AG04450 (cell line): ENCODE data around the gene PDE7B. TPM values are rescaled to one million over a fixed set of nuclear protein-coding genes. Genes with fewer than 3 reads are reported as not detected.

Experiments
- CTCF ChIA-PET: fragments of 300-600, 350-600 bp; formaldehyde crosslinking; extraction: SDS; loops from one replicate; lab custom pipeline; 2022; ENCODE audit warnings: antibody characterized with exemption, inconsistent platforms; lab: Charles Lee
- POLR2A ChIA-PET: fragments of 350-600 bp; formaldehyde crosslinking; extraction: SDS; loops from one replicate; lab custom pipeline; 2021; ENCODE audit warnings: antibody characterized with exemption, inconsistent platforms; lab: Yijun Ruan, JAX
- DNase-seq: peaks from one replicate; pipeline ENCODE4 v3.0.0-alpha.2; 2011; ENCODE audit warnings: low read depth, low spot score
- H3K27ac ChIP-seq: one replicate; pipeline ENCODE4 v1.5.1; 2012; ENCODE audit warnings: low read depth, low read length, control low read depth
- H3K27me3 ChIP-seq: one replicate; pipeline ENCODE4 v1.6.0; 2012; ENCODE audit warnings: low read length; ENCODE audit not compliant: control insufficient read depth, insufficient read depth
- H3K4me3 ChIP-seq: 2 replicates; pipeline ENCODE4 v1.5.1; 2011; ENCODE audit warnings: mild to moderate bottlenecking, low read depth, low read length, control low read depth
- H3K9me3 ChIP-seq: 2 replicates; pipeline ENCODE4 v1.5.1; 2012; ENCODE audit warnings: low read length; ENCODE audit not compliant: control insufficient read depth, insufficient read depth
- polyA plus RNA-seq: library from polyadenylated mRNA; depleted of rRNA; stranded (reverse); fragments of >200 nt; gene quantifications from 2 replicates; pipeline ENCODE4 v1.2.3, GENCODE V29; 2011
- TF ChIP-seq, protein P1 (sequence below): IDR thresholded peaks from 2 replicates; pipeline ENCODE4 v1.5.1; 2011; ENCODE audit warnings: low read depth, low read length, control low read depth, inconsistent platforms

The PDE7B gene
- polyA plus RNA-seq, 1 experiment = 17.4 TPM

DNA sequence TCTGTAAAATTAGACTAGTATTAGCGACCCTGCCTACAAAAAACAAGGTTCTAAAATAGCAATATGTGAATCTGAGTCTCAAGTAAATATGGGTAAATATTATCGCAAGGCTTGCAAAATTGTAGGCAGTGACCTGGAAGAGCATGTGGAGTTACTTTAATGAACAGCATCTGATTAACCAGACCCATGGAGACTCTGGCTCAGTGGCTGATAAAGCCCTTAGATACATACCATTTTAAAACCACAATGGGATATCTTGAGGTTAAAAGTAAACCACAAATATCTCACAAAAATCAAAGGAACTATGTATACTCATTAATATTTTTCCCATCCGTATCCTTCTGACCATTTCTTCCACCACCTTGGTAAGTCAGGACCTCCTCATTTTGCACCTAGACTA, 211.6 kb downstream of the PDE7B start:
- H3K4me3 ChIP-seq = no peak overlapping the region
- TF ChIP-seq, protein P1, sequence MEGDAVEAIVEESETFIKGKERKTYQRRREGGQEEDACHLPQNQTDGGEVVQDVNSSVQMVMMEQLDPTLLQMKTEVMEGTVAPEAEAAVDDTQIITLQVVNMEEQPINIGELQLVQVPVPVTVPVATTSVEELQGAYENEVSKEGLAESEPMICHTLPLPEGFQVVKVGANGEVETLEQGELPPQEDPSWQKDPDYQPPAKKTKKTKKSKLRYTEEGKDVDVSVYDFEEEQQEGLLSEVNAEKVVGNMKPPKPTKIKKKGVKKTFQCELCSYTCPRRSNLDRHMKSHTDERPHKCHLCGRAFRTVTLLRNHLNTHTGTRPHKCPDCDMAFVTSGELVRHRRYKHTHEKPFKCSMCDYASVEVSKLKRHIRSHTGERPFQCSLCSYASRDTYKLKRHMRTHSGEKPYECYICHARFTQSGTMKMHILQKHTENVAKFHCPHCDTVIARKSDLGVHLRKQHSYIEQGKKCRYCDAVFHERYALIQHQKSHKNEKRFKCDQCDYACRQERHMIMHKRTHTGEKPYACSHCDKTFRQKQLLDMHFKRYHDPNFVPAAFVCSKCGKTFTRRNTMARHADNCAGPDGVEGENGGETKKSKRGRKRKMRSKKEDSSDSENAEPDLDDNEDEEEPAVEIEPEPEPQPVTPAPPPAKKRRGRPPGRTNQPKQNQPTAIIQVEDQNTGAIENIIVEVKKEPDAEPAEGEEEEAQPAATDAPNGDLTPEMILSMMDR = no peak
- ChIA-PET CTCF (interaction anchor here (0.6 kb wide), 1 partner anchor 528 kb away, joined by 3 read pairs; no protein-coding TSS in a partner anchor), POLR2A (no interaction called here)
- no peak overlapping the region for H3K27ac ChIP-seq
- H3K27me3 ChIP-seq = no peaks in the 10 kb centered on the region
- no peak for DNase-seq
- no peaks in the 10 kb centered on the region for H3K9me3 ChIP-seq

DNA sequence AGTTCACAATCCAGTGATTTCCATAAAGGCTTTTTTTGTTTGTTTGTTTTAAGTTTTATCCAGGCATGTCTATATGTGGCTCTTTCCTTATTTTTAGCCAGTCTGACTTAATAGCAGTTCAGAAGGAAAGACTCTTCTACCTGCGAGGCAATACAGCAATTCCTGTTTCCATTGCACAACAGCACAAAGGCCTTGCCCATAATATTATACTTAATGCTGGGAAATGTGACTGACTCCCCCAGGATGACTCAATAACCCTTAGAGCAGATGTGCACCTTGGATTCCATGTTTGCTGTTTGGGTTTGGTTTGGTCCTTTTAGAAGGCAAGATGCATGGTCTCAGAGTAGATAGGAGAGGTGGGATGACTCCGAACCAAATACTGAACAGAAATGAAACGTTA, 214.5 kb downstream of the PDE7B start:
- ChIA-PET POLR2A (interaction anchor here (0.9 kb wide), 1 partner anchor 568 kb away, joined by 3 read pairs; no protein-coding TSS in a partner anchor), CTCF (no interaction called here)
- no peaks in the 10 kb centered on the region for H3K27me3 ChIP-seq
- H3K4me3 ChIP-seq = no peak overlapping the region
- no peaks in the 10 kb centered on the region for H3K9me3 ChIP-seq
- no peak overlapping the region for H3K27ac ChIP-seq
- TF ChIP-seq, protein P1 = no peak
- no peak for DNase-seq

DNA sequence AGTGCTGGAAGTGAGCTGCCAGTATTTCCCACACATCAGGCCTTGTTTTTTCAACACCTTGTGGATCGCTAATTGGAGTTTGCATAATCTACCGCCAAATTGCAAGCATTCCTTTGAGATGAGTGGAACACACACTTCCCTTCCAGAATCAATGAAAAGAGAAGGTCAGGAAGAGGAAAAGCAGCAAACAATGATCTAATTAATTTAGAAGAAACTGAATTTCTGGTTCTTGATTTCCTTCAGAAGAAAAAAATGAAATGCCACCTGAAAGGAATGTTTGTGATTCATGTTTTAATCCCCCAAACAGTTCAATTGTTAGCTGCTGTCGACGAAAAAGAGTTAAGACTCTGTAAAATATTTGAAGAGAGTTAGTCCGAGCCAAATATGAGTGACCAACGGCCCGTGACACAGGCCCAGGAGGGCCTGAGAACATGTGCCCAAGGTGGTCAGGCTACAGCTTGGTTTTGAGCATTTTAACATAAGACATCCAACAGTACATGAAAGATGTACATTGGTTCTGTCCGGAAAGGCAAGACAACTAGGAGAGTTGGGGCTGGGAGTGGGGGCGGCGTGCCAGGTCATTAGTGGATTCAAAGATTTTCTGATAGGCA, 216.3 kb downstream of the PDE7B start:
- POLR2A ChIA-PET = interaction anchor here (0.6 kb wide), 1 partner anchor 12 kb away, joined by 5 read pairs; no protein-coding TSS in a partner anchor
- no peaks in the 10 kb centered on the region for H3K9me3 ChIP-seq
- DNase-seq = no peak
- H3K27ac ChIP-seq = no peak overlapping the region
- H3K4me3 ChIP-seq = no peak overlapping the region
- CTCF ChIA-PET = no interaction called here
- TF ChIP-seq, protein P1 = no peak
- H3K27me3 ChIP-seq = no peaks in the 10 kb centered on the region

DNA sequence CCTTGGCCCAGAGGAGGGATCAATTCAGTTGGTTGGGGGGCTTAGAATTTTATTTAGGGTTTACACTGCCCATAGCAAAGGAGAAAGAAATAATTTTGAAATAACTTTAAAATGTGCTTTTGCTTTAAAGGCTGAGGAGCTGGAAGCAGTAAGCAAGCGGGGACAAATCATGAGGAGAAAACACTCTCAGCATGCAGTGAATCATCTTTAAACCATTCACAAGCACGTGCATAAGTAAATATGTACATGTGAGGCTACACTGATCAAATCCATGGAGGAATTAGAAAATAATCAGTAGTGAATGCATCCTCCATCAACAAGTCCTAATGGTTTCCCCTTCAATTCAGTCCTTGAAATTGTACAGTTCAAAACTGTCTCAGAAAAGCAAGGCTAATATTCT, 217.6 kb downstream of the PDE7B start:
- ChIA-PET POLR2A (interaction anchor here (1.0 kb wide), 1 partner anchor 54 kb away, joined by 3 read pairs; no protein-coding TSS in a partner anchor), CTCF (interaction anchor here (1.5 kb wide), 1 partner anchor 37 kb away, joined by 3 read pairs; no protein-coding TSS in a partner anchor)
- peak; percentile 63 for DNase-seq

DNA sequence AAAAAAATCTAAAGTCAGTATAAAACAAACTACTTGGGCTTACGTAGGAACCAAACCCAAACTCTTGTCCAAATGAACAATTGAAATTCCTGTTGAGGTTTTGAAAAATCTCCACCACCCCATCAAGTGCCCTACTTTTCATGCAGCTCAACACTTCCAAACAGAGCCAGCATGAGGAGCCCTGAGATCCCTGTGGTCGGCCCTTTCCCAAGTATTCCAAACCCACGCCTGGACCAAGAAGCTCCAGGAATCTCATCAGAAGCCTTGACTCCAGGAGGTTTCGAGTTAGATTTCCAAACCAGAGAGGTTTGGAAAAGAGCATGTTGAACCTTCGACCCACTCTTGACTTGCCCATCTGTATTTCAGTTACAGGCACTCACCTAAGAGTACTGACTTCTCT, 219.3 kb downstream of the PDE7B start:
- Histone ChIP-seq H3K27me3 (no peaks in the 10 kb centered on the region), H3K9me3 (no peaks in the 10 kb centered on the region), H3K4me3 (no peak overlapping the region), H3K27ac (no peak overlapping the region)
- TF ChIP-seq, protein P1 = no peak
- POLR2A ChIA-PET = no interaction called here
- CTCF ChIA-PET = interaction anchor here (1.4 kb wide), 1 partner anchor 156 kb away, joined by 3 read pairs; no protein-coding TSS in a partner anchor
- no peak for DNase-seq

More for the DNA sequence above, 217.6 kb downstream of the PDE7B start:
- Histone ChIP-seq H3K4me3 (no peak overlapping the region), H3K27me3 (no peaks in the 10 kb centered on the region), H3K9me3 (no peaks in the 10 kb centered on the region), H3K27ac (peak overlapping the region; percentile 84)
- TF ChIP-seq, protein P1 = no peak
